ENCODE measurements around the gene UBE2V1.

DNA sequence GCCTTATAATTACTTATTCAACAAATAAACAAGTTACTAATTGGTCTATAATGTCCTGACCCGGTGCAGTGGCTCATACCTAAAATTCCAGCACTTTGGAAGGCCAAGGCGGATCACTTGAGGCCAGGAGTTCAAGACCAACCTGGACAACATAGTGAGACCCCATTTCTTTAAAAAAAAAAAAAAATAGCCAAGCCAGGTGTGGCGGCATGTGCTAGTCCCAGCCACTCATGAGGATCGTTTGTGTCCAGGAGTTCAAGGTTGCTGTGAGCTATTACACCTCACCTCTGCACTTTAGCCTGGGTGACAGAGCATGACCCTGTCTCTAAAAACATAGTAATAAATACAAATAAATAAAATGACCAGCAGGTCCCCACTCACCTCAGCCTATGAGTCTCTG lies 9.8 kb upstream of the UBE2V1 start:
- TF ChIP-seq CTCF (conservative IDR thresholded peaks at IDR 0.05; ENCODE audit: low read length) (no peak), EZH2phosphoT487 (IDR thresholded peaks at IDR 0.05; ENCODE audit: borderline replicate concordance) (no peak)
